Measurements from ENCODE around the gene KDM1B.

GRCh38 chr6:18262702-18263417 is 107.6 kb downstream of the KDM1B start:
- no peak for TF ChIP-seq TAF1 (IDR thresholded peaks at IDR 0.05; ENCODE audit: low read depth, low read length)
- no peak for TF ChIP-seq CTCF (IDR thresholded peaks at IDR 0.05; ENCODE audit: control extremely low read depth in 1 of 3, insufficient read depth in 1 of 3, low read depth in 1 of 3, low read length in 3 of 3)
- no peak for TF ChIP-seq RAD21 (IDR thresholded peaks at IDR 0.05 in 1 of 2, conservative IDR thresholded peaks at IDR 0.05 in 1 of 2; ENCODE audit: low read depth in 2 of 2, low read length in 2 of 2)
- TF ChIP-seq POLR2A (IDR thresholded peaks at IDR 0.05; ENCODE audit: control extremely low read depth in 1 of 2, low read depth in 2 of 2, low read length in 2 of 2), result no peak
- no peak for TF ChIP-seq KDM5A (IDR thresholded peaks at IDR 0.05; ENCODE audit: low read length)
- no peak for TF ChIP-seq POLR2AphosphoS5 (IDR thresholded peaks at IDR 0.05; ENCODE audit: low read depth, low read length)
- TF ChIP-seq SP1 (IDR thresholded peaks at IDR 0.05; ENCODE audit: low read depth, low read length), result no peak
- TF ChIP-seq ATF3 (IDR thresholded peaks at IDR 0.05; ENCODE audit: insufficient read depth, low read depth, low read length), result no peak
- no peak for TF ChIP-seq EP300 (IDR thresholded peaks at IDR 0.05; ENCODE audit: borderline replicate concordance in 1 of 2, low read depth in 2 of 2, low read length in 2 of 2)
